Thyroid gland (tissue), 4 donors: ENCODE results near the gene UFC1.

ENCODE experiments used
- CTCF ChIP-seq, 6 experiments: fragments of 200-600 bp in 3 of 6; fragments of 450-650 bp in 3 of 6; sonication (generic) in 3 of 6; IDR thresholded peaks; one replicate each; pipeline ENCODE4 v1.5.1; 2016 to 2019; ENCODE audit warnings: antibody characterized with exemption in 6 of 6, mild to moderate bottlenecking in 2 of 6, inconsistent platforms in 1 of 6, moderate library complexity in 1 of 6
- POLR2A ChIP-seq, 2 donors: fragments of 450-650 bp; IDR thresholded peaks; one replicate each; pipeline ENCODE4 v1.6.1; 2017; ENCODE audit warnings: antibody characterized with exemption in 2 of 2, mild to moderate bottlenecking in 2 of 2, moderate library complexity in 1 of 2

GRCh38 chr1:161172349-161172748 is 18.6 kb downstream of the UFC1 start:
- TF ChIP-seq CTCF (IDR thresholded peaks at IDR 0.05) (no peak), POLR2A (IDR thresholded peaks at IDR 0.05) (no peak)
